Measurements from ENCODE around the gene TBPL1.
"Not testable (repeated sequence)": the region's sequence is repeated elsewhere in the genome, so short reads cannot be mapped to it uniquely, and the experiment has no call there.

The TBPL1 gene

DNA sequence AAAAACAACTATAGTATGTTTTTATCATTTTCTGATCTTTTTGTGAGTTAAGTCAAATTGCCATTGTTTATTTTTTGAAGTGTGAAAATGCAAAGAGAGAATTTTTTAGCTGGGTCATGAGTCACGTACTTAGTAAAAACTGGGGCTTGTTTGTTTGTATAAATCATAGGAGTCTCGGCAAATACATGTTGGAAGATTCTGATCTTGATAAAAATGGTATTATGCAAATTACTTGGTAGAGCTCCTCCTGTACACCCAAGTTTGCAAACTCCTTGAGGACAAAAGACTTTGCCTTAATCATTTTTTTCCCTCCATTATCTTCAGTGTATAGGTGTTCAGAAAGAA, 25.8 kb downstream of the TBPL1 start:
- H2AFZ ChIP-seq (ENCODE audit: low read length): no peak overlapping the region
- H3K4me2 ChIP-seq (ENCODE audit: low read depth, low read length): no peak overlapping the region
- peaks cover 11% of the 10 kb centered on the region for H3K4me1 ChIP-seq (ENCODE audit: low read length)
- H3K9ac ChIP-seq (ENCODE audit: low read length): no peak overlapping the region
- peaks cover 19% of the 10 kb centered on the region for H3K79me2 ChIP-seq (ENCODE audit: low read length)
- no peaks in the 10 kb centered on the region for H3K36me3 ChIP-seq (replicated peaks; ENCODE audit: insufficient read depth, low read length)
- no peaks in the 10 kb centered on the region for H3F3A ChIP-seq (ENCODE audit: insufficient read depth, low read length)
- no peaks in the 10 kb centered on the region for H3K27me3 ChIP-seq (replicated peaks; ENCODE audit: insufficient read depth, low read length)
- no peaks in the 10 kb centered on the region for H3K9me2 ChIP-seq (replicated peaks; ENCODE audit: insufficient read depth, low read length)
- H3K4me3 ChIP-seq (ENCODE audit: low read length): no peak overlapping the region
- TF ChIP-seq, protein P1, sequence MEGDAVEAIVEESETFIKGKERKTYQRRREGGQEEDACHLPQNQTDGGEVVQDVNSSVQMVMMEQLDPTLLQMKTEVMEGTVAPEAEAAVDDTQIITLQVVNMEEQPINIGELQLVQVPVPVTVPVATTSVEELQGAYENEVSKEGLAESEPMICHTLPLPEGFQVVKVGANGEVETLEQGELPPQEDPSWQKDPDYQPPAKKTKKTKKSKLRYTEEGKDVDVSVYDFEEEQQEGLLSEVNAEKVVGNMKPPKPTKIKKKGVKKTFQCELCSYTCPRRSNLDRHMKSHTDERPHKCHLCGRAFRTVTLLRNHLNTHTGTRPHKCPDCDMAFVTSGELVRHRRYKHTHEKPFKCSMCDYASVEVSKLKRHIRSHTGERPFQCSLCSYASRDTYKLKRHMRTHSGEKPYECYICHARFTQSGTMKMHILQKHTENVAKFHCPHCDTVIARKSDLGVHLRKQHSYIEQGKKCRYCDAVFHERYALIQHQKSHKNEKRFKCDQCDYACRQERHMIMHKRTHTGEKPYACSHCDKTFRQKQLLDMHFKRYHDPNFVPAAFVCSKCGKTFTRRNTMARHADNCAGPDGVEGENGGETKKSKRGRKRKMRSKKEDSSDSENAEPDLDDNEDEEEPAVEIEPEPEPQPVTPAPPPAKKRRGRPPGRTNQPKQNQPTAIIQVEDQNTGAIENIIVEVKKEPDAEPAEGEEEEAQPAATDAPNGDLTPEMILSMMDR (IDR thresholded peaks at IDR 0.05; ENCODE audit: low read length): no peak
- no peak for TF ChIP-seq EZH2phosphoT487 (IDR thresholded peaks at IDR 0.05; ENCODE audit: low read length)
- no peak for TF ChIP-seq EZH2 (optimal IDR thresholded peaks at IDR 0.05; ENCODE audit: low read depth, low read length)
- no peaks in the 10 kb centered on the region for H3K9me3 ChIP-seq (replicated peaks; ENCODE audit: insufficient read depth, low read length)
- DNase-seq: no peak
- no peak overlapping the region for H3K27ac ChIP-seq (ENCODE audit: low read length)
- no peaks in the 10 kb centered on the region for H4K20me1 ChIP-seq (ENCODE audit: insufficient read depth, low read length)

DNA sequence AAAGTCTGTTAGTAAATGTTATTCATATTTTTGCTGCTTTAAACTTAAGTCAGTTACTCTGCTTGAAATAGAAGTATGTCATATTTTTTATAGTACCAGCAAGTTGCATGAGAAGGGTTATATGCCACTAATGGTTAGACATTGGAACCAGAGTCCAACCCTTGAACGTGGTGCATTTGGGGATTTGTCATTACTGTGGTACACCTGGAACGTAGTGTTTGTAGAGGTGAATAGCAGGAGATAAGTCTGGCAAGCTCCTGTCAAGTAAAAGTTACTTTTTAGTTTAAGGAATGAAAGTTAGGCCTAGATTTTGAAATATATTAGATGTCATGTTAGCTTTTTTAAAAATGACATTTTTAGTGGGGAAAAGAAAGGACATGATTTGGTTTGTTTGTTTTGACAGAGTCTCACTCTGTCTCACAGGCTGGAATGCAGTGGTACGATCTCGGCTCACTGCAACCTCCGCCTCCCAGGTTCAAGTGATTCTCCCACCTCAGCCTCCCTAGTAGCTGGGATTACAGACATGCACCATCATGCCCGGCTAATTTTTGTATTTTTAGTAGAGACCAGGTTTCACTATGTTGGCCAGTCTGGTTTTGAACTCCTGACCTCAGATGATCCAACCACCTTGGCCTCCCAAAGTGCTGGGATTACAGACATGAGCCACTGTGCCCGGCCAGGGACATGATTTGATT, 26.4 kb downstream of the TBPL1 start:
- not testable (repeated sequence) for H3K4me2 ChIP-seq (ENCODE audit: low read depth, low read length); H3K9ac ChIP-seq (ENCODE audit: low read length); DNase-seq; H2AFZ ChIP-seq (ENCODE audit: low read length); H3K27me3 ChIP-seq (replicated peaks; ENCODE audit: insufficient read depth, low read length); H3K27ac ChIP-seq (ENCODE audit: low read length); H3K9me3 ChIP-seq (replicated peaks; ENCODE audit: insufficient read depth, low read length); H3F3A ChIP-seq (ENCODE audit: insufficient read depth, low read length); H3K36me3 ChIP-seq (replicated peaks; ENCODE audit: insufficient read depth, low read length); H3K4me3 ChIP-seq (ENCODE audit: low read length); H3K9me2 ChIP-seq (replicated peaks; ENCODE audit: insufficient read depth, low read length); H4K20me1 ChIP-seq (ENCODE audit: insufficient read depth, low read length)
- peaks cover 11% of the 10 kb centered on the region for H3K4me1 ChIP-seq (ENCODE audit: low read length)
- peaks cover 14% of the 10 kb centered on the region; the same call in 1 of the 2 replicates for H3K79me2 ChIP-seq (ENCODE audit: low read length)

DNA sequence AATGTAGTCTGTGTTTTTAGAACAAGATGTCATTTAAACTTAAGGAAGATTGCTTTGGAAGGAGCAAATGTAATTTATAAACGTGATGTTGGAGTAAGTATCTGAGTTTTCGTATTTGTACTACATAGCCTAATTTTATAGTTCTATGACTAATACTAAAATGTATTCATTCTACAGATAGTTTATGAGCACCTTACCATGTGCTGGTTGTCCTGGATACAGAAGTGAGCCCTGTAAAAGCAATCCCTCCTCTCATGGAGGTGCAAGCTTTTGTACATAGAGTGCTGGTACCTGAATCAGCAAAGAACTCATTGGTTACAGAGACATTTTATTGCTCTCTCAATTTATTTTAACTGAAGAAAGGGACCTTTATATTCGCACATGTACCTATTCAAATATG, 27.1 kb downstream of the TBPL1 start:
- H4K20me1 ChIP-seq (ENCODE audit: insufficient read depth, low read length): no peaks in the 10 kb centered on the region
- H3K27ac ChIP-seq (ENCODE audit: low read length): no peak overlapping the region
- peaks cover 11% of the 10 kb centered on the region; the same call in 1 of the 2 replicates for H3K79me2 ChIP-seq (ENCODE audit: low read length)
- H3K4me1 ChIP-seq (ENCODE audit: low read length): peaks cover 11% of the 10 kb centered on the region
- H3K4me2 ChIP-seq (ENCODE audit: low read depth, low read length): no peak overlapping the region
- H3K36me3 ChIP-seq (replicated peaks; ENCODE audit: insufficient read depth, low read length): no peaks in the 10 kb centered on the region
- DNase-seq: no peak
- no peak for TF ChIP-seq EZH2 (optimal IDR thresholded peaks at IDR 0.05; ENCODE audit: low read depth, low read length)
- TF ChIP-seq, protein P1 (IDR thresholded peaks at IDR 0.05; ENCODE audit: low read length): no peak
- no peak for TF ChIP-seq EZH2phosphoT487 (IDR thresholded peaks at IDR 0.05; ENCODE audit: low read length)
- H3K9me2 ChIP-seq (replicated peaks; ENCODE audit: insufficient read depth, low read length): no peaks in the 10 kb centered on the region
- H3F3A ChIP-seq (ENCODE audit: insufficient read depth, low read length): no peaks in the 10 kb centered on the region
- no peaks in the 10 kb centered on the region for H3K27me3 ChIP-seq (replicated peaks; ENCODE audit: insufficient read depth, low read length)
- no peak overlapping the region for H3K4me3 ChIP-seq (ENCODE audit: low read length)
- no peak overlapping the region for H2AFZ ChIP-seq (ENCODE audit: low read length)
- no peak overlapping the region for H3K9ac ChIP-seq (ENCODE audit: low read length)
- no peaks in the 10 kb centered on the region for H3K9me3 ChIP-seq (replicated peaks; ENCODE audit: insufficient read depth, low read length)
